Measurements from ENCODE around the gene TNF. TPM values are rescaled to one million over a fixed set of nuclear protein-coding genes. Genes with fewer than 3 reads are reported as not detected.

The TNF gene
- total RNA-seq, result not detected in 2 replicates

GRCh38 chr6:31575335-31575901, at the start of gene TNF:
TSS of gene TNF (plus strand) at chr6:31575565. CDS start at chr6:31575742, 177 bp downstream.

GRCh38 chr6:31528821-31529328, 46.5 kb upstream of the TNF start, which contains the start of gene MCCD1:
TSS of gene MCCD1 (plus strand) at chr6:31528962. CDS start at chr6:31529015, 53 bp downstream.

GRCh38 chr6:31541658-31542521, 33.5 kb upstream of the TNF start, which contains the start of gene DDX39B:
TSS of gene DDX39B (minus strand) at chr6:31542003. CDS start at chr6:31540532, 1,471 bp downstream.

GRCh38 chr6:31546339-31546957, 28.9 kb upstream of the TNF start, which contains the start of gene ATP6V1G2:
TSS of gene ATP6V1G2 (minus strand) at chr6:31546608. CDS start at chr6:31546559, 49 bp downstream.

GRCh38 chr6:31546958-31547726, 28.2 kb upstream of the TNF start, which contains the start of gene NFKBIL1:
TSS of gene NFKBIL1 (plus strand) at chr6:31547608. CDS start at chr6:31547695, 87 bp downstream.

GRCh38 chr6:31572041-31572911, 3.1 kb upstream of the TNF start, which contains the start of gene LTA:
TSS of gene LTA (plus strand) at chr6:31572289. CDS start at chr6:31572743, 454 bp downstream.

GRCh38 chr6:31582230-31582643, 6.9 kb downstream of the TNF start, which contains the start of gene LTB:
TSS of gene LTB (minus strand) at chr6:31582424. CDS start at chr6:31582417, 7 bp downstream.

GRCh38 chr6:31586008-31586407, 10.6 kb downstream of the TNF start, which contains the start of gene LST1:
TSS of gene LST1 (plus strand) at chr6:31586277. CDS start at chr6:31587300, 1,023 bp downstream.

GRCh38 chr6:31614684-31615578, 39.6 kb downstream of the TNF start, which contains the start of gene AIF1:
TSS of gene AIF1 (plus strand) at chr6:31615234. CDS start at chr6:31615330, 96 bp downstream.

GRCh38 chr6:31620586-31621319, 45.4 kb downstream of the TNF start, which contains the start of gene PRRC2A:
TSS of gene PRRC2A (plus strand) at chr6:31620715. CDS start at chr6:31622790, 2,075 bp downstream.

Other genes with a start within 250 kb of the TNF start
- 301 and 427 TPM in 2 replicates for gene HLA-B, start 218.4 kb upstream of the TNF start, total RNA-seq
- 34.9 and 37.7 TPM in 2 replicates for gene MICA, start 172.0 kb upstream of the TNF start, total RNA-seq
- 8.4 and 10.5 TPM in 2 replicates for gene MICB, start 77.4 kb upstream of the TNF start, total RNA-seq
- not detected in 2 replicates for gene MCCD1, start 46.6 kb upstream of the TNF start, total RNA-seq
- 332 and 492 TPM in 2 replicates for gene DDX39B, start 33.6 kb upstream of the TNF start, total RNA-seq
- 5.5 and 5.7 TPM in 2 replicates for gene ATP6V1G2, start 29.0 kb upstream of the TNF start, total RNA-seq
- gene NFKBIL1, start 28.0 kb upstream of the TNF start, total RNA-seq, result 23.3 and 41.0 TPM in 2 replicates
- gene LTA, start 3.3 kb upstream of the TNF start, total RNA-seq, result not detected in 2 replicates
- not detected in 2 replicates for gene LTB, start 6.9 kb downstream of the TNF start, total RNA-seq
- not detected in 2 replicates for gene LST1, start 10.7 kb downstream of the TNF start, total RNA-seq
- gene NCR3, start 17.4 kb downstream of the TNF start, total RNA-seq, result not detected in 2 replicates
- gene AIF1, start 39.7 kb downstream of the TNF start, total RNA-seq, result not detected in 2 replicates
- gene PRRC2A, start 45.1 kb downstream of the TNF start, total RNA-seq, result 46.6 and 50.6 TPM in 2 replicates
- gene BAG6, start 77.1 kb downstream of the TNF start, total RNA-seq, result 171 and 206 TPM in 2 replicates
- 1.0 and 1.3 TPM in 2 replicates for gene APOM, start 80.3 kb downstream of the TNF start, total RNA-seq
- gene C6orf47, start 85.2 kb downstream of the TNF start, total RNA-seq, result 21.7 and 24.8 TPM in 2 replicates
- gene GPANK1, start 89.4 kb downstream of the TNF start, total RNA-seq, result 13.2 and 20.9 TPM in 2 replicates
- gene CSNK2B, start 90.5 kb downstream of the TNF start, total RNA-seq, result 112 and 124 TPM in 2 replicates
- gene LY6G5B, start 94.4 kb downstream of the TNF start, total RNA-seq, result 3.2 and 3.8 TPM in 2 replicates
- 0.66 and 0.73 TPM in 2 replicates for gene LY6G5C, start 105.5 kb downstream of the TNF start, total RNA-seq
- 47.6 and 58.2 TPM in 2 replicates for gene ABHD16A, start 127.8 kb downstream of the TNF start, total RNA-seq
- gene LY6G6F, start 131.3 kb downstream of the TNF start, total RNA-seq, result not detected in 2 replicates
- gene LY6G6D, start 139.8 kb downstream of the TNF start, total RNA-seq, result not detected in 2 replicates
- gene LY6G6C, start 146.2 kb downstream of the TNF start, total RNA-seq, result not detected in 2 replicates
- not detected in 2 replicates for gene MPIG6B, start 147.8 kb downstream of the TNF start, total RNA-seq
- 93.8 and 161 TPM in 2 replicates for gene DDAH2, start 153.7 kb downstream of the TNF start, total RNA-seq
- gene CLIC1, start 161.0 kb downstream of the TNF start, total RNA-seq, result 662 and 1,073 TPM in 2 replicates
- 5.8 and 15.9 TPM in 2 replicates for gene MSH5, start 164.4 kb downstream of the TNF start, total RNA-seq
- gene SAPCD1, start 187.1 kb downstream of the TNF start, total RNA-seq, result 1.3 and 1.9 TPM in 2 replicates
- 0.50 and 1.2 TPM in 2 replicates for gene VWA7, start 201.8 kb downstream of the TNF start, total RNA-seq
- gene VARS1, start 220.2 kb downstream of the TNF start, total RNA-seq, result 60.0 and 75.2 TPM in 2 replicates
- 19.4 and 39.1 TPM in 2 replicates for gene LSM2, start 231.4 kb downstream of the TNF start, total RNA-seq
- 1.5 TPM in 2 replicates for gene HSPA1L, start 239.7 kb downstream of the TNF start, total RNA-seq
- 98.0 and 168 TPM in 2 replicates for gene HSPA1A, start 240.0 kb downstream of the TNF start, total RNA-seq

All from smooth muscle cell of trachea (primary cell).